SH-SY5Y (cell line): ENCODE results near the gene RPUSD3.
A peak's percentile ranks its signal among the peaks of the same experiment; 100 is the strongest.
"Not testable (repeated sequence)": the region's sequence is repeated elsewhere in the genome, so short reads cannot be mapped to it uniquely, and the experiment has no call there.

ENCODE experiments used
- GATA2 ChIP-seq: IDR thresholded peaks from 2 replicates; pipeline ENCODE4 v1.6.1; 2011; ENCODE audit warnings: mild to moderate bottlenecking, low read depth, low read length
- GATA3 ChIP-seq: IDR thresholded peaks from 2 replicates; pipeline ENCODE4 v1.6.1; 2011; ENCODE audit warnings: low read depth, mild to moderate bottlenecking, low read length, moderate library complexity

- TF ChIP-seq GATA3, result not testable (repeated sequence)
- TF ChIP-seq GATA2, result 0 out of 2 replicates have a peak, but pooled peaks have one; percentile 16
Observed at GRCh38 chr3:9851926-9852325, 8.1 kb upstream of the RPUSD3 start.
